ENCODE results near the gene RAVER2. TPM values are rescaled to one million over a fixed set of nuclear protein-coding genes. Genes with fewer than 3 reads are reported as not detected.

Gene RAVER2
- polyA plus RNA-seq, 1 donor (not counting 4 experiments of a cell fraction or from before 2014, with no cell fraction given), result 9.1 TPM

- H3K9me3 ChIP-seq (ENCODE audit: control insufficient read depth, low read depth, low read length), result no peaks in the 10 kb centered on the region
- dilution Hi-C loops (cut with MboI; ENCODE audit: extremely low pct_ligation_motif_present, low sequenced_read_pairs), result no loop called here
- no peaks in the 10 kb centered on the region for H3K27me3 ChIP-seq (ENCODE audit: control insufficient read depth, extremely low read depth, insufficient read depth, low read length)
- H4K20me1 ChIP-seq (ENCODE audit: control insufficient read depth, extremely low read depth, insufficient read depth, low read length), result no peaks in the 10 kb centered on the region
- DNase-seq (ENCODE audit: low read depth, low spot score) (no peak), FAIRE-seq (no peak)
- TF ChIP-seq CTCF (optimal IDR thresholded peaks at IDR 0.05 in 1 of 3, IDR thresholded peaks at IDR 0.05 in 1 of 3, conservative IDR thresholded peaks at IDR 0.05 in 1 of 3; ENCODE audit: extremely low read depth in 1 of 3, insufficient read depth in 2 of 3, low read length in 3 of 3), result no peak
- no peak for TF ChIP-seq EZH2 (IDR thresholded peaks at IDR 0.05; ENCODE audit: low read length)
- H3K79me2 ChIP-seq (ENCODE audit: control insufficient read depth, insufficient read depth, low read length), result no peaks in the 10 kb centered on the region
- no peak overlapping the region for H3K4me3 ChIP-seq (ENCODE audit: control insufficient read depth in 2 of 3, extremely low read depth in 1 of 3, insufficient read depth in 2 of 3, low read depth in 1 of 3, low read length in 3 of 3)
- no peak overlapping the region for H3K4me2 ChIP-seq (ENCODE audit: control insufficient read depth, extremely low read depth, insufficient read depth, low read depth, low read length)
- H3K9me1 ChIP-seq (ENCODE audit: control insufficient read depth, extremely low read depth, insufficient read depth, low read length), result no peaks in the 10 kb centered on the region
- H3K4me1 ChIP-seq (ENCODE audit: control insufficient read depth, extremely low read depth, insufficient read depth, low read length), result no peaks in the 10 kb centered on the region
- H3K9ac ChIP-seq (ENCODE audit: control insufficient read depth, extremely low read depth, insufficient read depth, low read length), result no peak overlapping the region
- H3K27ac ChIP-seq (ENCODE audit: control insufficient read depth, insufficient read depth, low read length), result no peak overlapping the region
- no peak overlapping the region for H2AFZ ChIP-seq (ENCODE audit: control insufficient read depth, low read length)
- H3K36me3 ChIP-seq (ENCODE audit: control insufficient read depth in 2 of 2, extremely low read depth in 1 of 2, insufficient read depth in 2 of 2, low read length in 2 of 2), result peaks cover 10 to 31% of the 10 kb centered on the region in 2 experiments
These were observed 112.5 kb downstream of the RAVER2 start for GRCh38 chr1:64857347-64857746.

- peaks cover 9 to 22% of the 10 kb centered on the region in 2 experiments for H3K36me3 ChIP-seq (ENCODE audit: control insufficient read depth in 2 of 2, extremely low read depth in 1 of 2, insufficient read depth in 2 of 2, low read length in 2 of 2)
- H2AFZ ChIP-seq (ENCODE audit: control insufficient read depth, low read length), result no peak overlapping the region
- DNase-seq (ENCODE audit: low read depth, low spot score), result no peak
- no peaks in the 10 kb centered on the region for H3K27me3 ChIP-seq (ENCODE audit: control insufficient read depth, extremely low read depth, insufficient read depth, low read length)
- FAIRE-seq, result no peak
- no peaks in the 10 kb centered on the region for H3K9me1 ChIP-seq (ENCODE audit: control insufficient read depth, extremely low read depth, insufficient read depth, low read length)
- H3K9me3 ChIP-seq (ENCODE audit: control insufficient read depth, low read depth, low read length), result no peaks in the 10 kb centered on the region
- H3K4me1 ChIP-seq (ENCODE audit: control insufficient read depth, extremely low read depth, insufficient read depth, low read length), result no peaks in the 10 kb centered on the region
- no peak overlapping the region for H3K4me3 ChIP-seq (ENCODE audit: control insufficient read depth in 2 of 3, extremely low read depth in 1 of 3, insufficient read depth in 2 of 3, low read depth in 1 of 3, low read length in 3 of 3)
- no peak overlapping the region for H3K9ac ChIP-seq (ENCODE audit: control insufficient read depth, extremely low read depth, insufficient read depth, low read length)
- dilution Hi-C loops (cut with MboI; ENCODE audit: extremely low pct_ligation_motif_present, low sequenced_read_pairs), result no loop called here
- no peaks in the 10 kb centered on the region for H4K20me1 ChIP-seq (ENCODE audit: control insufficient read depth, extremely low read depth, insufficient read depth, low read length)
- TF ChIP-seq CTCF (optimal IDR thresholded peaks at IDR 0.05 in 1 of 3, IDR thresholded peaks at IDR 0.05 in 1 of 3, conservative IDR thresholded peaks at IDR 0.05 in 1 of 3; ENCODE audit: extremely low read depth in 1 of 3, insufficient read depth in 2 of 3, low read length in 3 of 3) (peak in 1 of 3 experiments; percentile 24), EZH2 (IDR thresholded peaks at IDR 0.05; ENCODE audit: low read length) (no peak)
- H3K27ac ChIP-seq (ENCODE audit: control insufficient read depth, insufficient read depth, low read length), result no peak overlapping the region
- H3K79me2 ChIP-seq (ENCODE audit: control insufficient read depth, insufficient read depth, low read length), result no peaks in the 10 kb centered on the region
- H3K4me2 ChIP-seq (ENCODE audit: control insufficient read depth, extremely low read depth, insufficient read depth, low read depth, low read length), result no peak overlapping the region
These were observed 116.7 kb downstream of the RAVER2 start for GRCh38 chr1:64861611-64862010.

All from keratinocyte (primary cell).